ENCODE data around the gene CELSR2. TPM values are rescaled to one million over a fixed set of nuclear protein-coding genes. Genes with fewer than 3 reads are reported as not detected.

The CELSR2 gene
- total RNA-seq, 1 experiment from 2014 or later: 17.1 TPM

- ChIA-PET RAD21 (ENCODE audit: low non-redundant PET in 1 of 2, low total read pairs in 2 of 2, uncharacterized antibody in 2 of 2, unreplicated experiment in 2 of 2) (no interaction called here), POLR2A (no interaction called here), CTCF (interaction anchor here (1.1 to 2.3 kb wide), 3 partner anchors 11 to 37 kb away, joined by 3 to 10 read pairs (median 6); partner anchors contain the start of gene CELSR2)
- no peak overlapping the region for H3K9ac ChIP-seq (ENCODE audit: low read length)
- H3K27me3 ChIP-seq (ENCODE audit: insufficient read depth, low read length): no peaks in the 10 kb centered on the region
- intact Hi-C loops (cut with micrococcal nuclease): no loop called here
- TF ChIP-seq RAD21 (IDR thresholded peaks at IDR 0.05; ENCODE audit: low read depth) (no peak), CEBPB (IDR thresholded peaks at IDR 0.05; ENCODE audit: low read depth) (no peak), ZBTB33 (IDR thresholded peaks at IDR 0.05; ENCODE audit: extremely low read depth, insufficient replicate concordance, low read length) (no peak), POLR2A (IDR thresholded peaks at IDR 0.05; ENCODE audit: borderline replicate concordance, extremely low read depth, insufficient read depth, insufficient read length) (no peak), TCF7L2 (IDR thresholded peaks at IDR 0.05; ENCODE audit: borderline replicate concordance, extremely low read depth, insufficient read depth, insufficient read length) (no peak), SP1 (IDR thresholded peaks at IDR 0.05; ENCODE audit: low read depth) (no peak), MAX (IDR thresholded peaks at IDR 0.05) (no peak), ZNF274 (IDR thresholded peaks at IDR 0.05; ENCODE audit: low read depth, low read length) (no peak), EZH2phosphoT487 (IDR thresholded peaks at IDR 0.05; ENCODE audit: borderline replicate concordance) (no peak), CBX3 (IDR thresholded peaks at IDR 0.05; ENCODE audit: low read depth) (no peak), ATF3 (IDR thresholded peaks at IDR 0.05) (no peak), ELF1 (IDR thresholded peaks at IDR 0.05; ENCODE audit: borderline replicate concordance, low read depth) (no peak), YY1 (IDR thresholded peaks at IDR 0.05; ENCODE audit: extremely low read depth, insufficient replicate concordance, low read depth, low read length) (no peak)
- peaks cover 6 to 18% of the 10 kb centered on the region in 2 experiments; a peak in 2 of 4 replicates for H3K4me1 ChIP-seq (ENCODE audit: control insufficient read depth in 1 of 2, insufficient read depth in 2 of 2, low read length in 2 of 2)
- peaks cover 30 to 32% of the 10 kb centered on the region in 2 experiments for H3K36me3 ChIP-seq (ENCODE audit: control insufficient read depth in 1 of 2, insufficient read depth in 2 of 2, low read length in 2 of 2)
- H2AFZ ChIP-seq (ENCODE audit: low read depth, low read length, poor library complexity, severe bottlenecking): no peak overlapping the region
- H3K27ac ChIP-seq (ENCODE audit: low read depth, low read length): no peak overlapping the region
- H3K79me2 ChIP-seq (ENCODE audit: insufficient read depth, low read length): no peaks in the 10 kb centered on the region
- no peak overlapping the region for H3K4me2 ChIP-seq (ENCODE audit: low read length)
- H3K4me3 ChIP-seq (replicated peaks in 1 of 2; ENCODE audit: low read depth in 1 of 2, low read length in 2 of 2): no peak overlapping the region
- BruUV-seq (replicated peaks): no TSS peak
- no peak for ATAC-seq
- H3K9me2 ChIP-seq (ENCODE audit: insufficient read depth): no peaks in the 10 kb centered on the region
- DNase-seq (ENCODE audit: low read depth, low spot score): no peak
- no peaks in the 10 kb centered on the region for H3K9me3 ChIP-seq (ENCODE audit: control insufficient read depth in 1 of 2, insufficient read depth in 1 of 2, low read depth in 1 of 2, low read length in 2 of 2)
- H4K20me1 ChIP-seq (ENCODE audit: insufficient read depth): no peaks in the 10 kb centered on the region
These were observed 11.0 kb upstream of the CELSR2 start for GRCh38 chr1:109238382-109238781.
